Measurements from ENCODE around the gene FAM111A.

DNA sequence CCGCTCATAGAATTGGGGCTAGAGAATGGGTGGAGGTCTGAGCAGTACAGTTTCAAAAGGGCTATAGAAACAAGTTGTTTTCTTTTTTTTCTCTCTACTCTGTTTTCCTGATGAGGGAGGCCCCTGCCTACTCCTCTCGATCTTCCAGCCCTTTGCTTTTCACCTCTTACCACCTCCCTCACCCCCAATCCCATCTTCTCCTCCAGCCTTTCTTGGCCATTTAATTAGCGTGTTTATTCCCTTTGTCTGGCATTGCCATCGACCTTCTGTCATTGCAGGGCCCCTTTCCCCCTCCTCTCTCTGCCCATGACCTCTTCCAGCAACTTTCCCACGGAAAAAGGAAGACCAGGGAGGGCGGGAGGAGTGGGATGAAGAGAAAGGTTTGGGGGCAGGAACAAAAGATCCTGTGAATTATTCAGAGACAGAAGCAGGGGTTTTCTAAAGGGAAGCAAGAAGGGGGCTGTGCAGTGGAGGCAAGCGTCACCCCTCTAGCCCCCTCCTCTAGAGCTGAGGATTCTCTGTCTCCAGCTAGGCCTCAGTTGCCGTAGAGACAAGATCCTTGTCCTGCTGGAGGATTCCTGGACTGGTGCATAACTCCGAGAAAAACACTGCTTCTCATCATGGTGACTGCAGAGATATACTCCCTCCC lies 42.2 kb downstream of the FAM111A start:
- TF ChIP-seq, protein P1, sequence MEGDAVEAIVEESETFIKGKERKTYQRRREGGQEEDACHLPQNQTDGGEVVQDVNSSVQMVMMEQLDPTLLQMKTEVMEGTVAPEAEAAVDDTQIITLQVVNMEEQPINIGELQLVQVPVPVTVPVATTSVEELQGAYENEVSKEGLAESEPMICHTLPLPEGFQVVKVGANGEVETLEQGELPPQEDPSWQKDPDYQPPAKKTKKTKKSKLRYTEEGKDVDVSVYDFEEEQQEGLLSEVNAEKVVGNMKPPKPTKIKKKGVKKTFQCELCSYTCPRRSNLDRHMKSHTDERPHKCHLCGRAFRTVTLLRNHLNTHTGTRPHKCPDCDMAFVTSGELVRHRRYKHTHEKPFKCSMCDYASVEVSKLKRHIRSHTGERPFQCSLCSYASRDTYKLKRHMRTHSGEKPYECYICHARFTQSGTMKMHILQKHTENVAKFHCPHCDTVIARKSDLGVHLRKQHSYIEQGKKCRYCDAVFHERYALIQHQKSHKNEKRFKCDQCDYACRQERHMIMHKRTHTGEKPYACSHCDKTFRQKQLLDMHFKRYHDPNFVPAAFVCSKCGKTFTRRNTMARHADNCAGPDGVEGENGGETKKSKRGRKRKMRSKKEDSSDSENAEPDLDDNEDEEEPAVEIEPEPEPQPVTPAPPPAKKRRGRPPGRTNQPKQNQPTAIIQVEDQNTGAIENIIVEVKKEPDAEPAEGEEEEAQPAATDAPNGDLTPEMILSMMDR (IDR thresholded peaks at IDR 0.05) = no peak
- TF ChIP-seq EP300 (IDR thresholded peaks at IDR 0.05) = no peak
- TF ChIP-seq POLR2A (IDR thresholded peaks at IDR 0.05) = no peak

Data from upper lobe of left lung (tissue), 4 donors.